Activated CD8-positive, alpha-beta memory T cell treated with anti-CD3 and anti-CD28 coated beads, Interleukin-2, amount 50 U/mL, for 24 hours (primary cell): Measurements from ENCODE around the gene CDK2.

Experiments used
- DNase-seq: peaks from one replicate; pipeline ENCODE4 v3.0.0-alpha.2; 2020; ENCODE audit errors: extremely low read depth

CDK2 gene

GRCh38 chr12:56013482-56013881 lies 46.9 kb downstream of the CDK2 start:
- no peak for DNase-seq

DNA sequence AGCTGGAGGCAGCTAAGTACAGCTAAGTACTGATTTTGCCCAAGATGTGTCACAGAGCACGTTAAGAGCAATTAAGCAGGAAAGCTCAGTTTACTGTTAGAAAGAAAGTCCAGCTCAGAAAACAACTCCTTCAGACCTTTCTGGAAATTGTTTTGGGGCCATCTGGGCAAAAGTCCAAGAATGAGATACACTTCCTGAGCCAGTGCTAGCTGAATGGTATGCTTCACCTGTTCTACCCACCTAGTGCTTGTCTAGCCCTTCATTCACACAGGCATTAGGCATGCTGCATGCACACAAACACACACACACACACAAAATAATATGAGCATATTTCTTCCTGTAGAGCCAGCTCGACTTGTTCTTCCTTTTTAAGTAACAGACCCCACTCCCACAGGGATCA lies 47.6 kb downstream of the CDK2 start:
- no peak for DNase-seq

GRCh38 chr12:56017181-56017580 lies 50.6 kb downstream of the CDK2 start:
- DNase-seq, result no peak

DNA sequence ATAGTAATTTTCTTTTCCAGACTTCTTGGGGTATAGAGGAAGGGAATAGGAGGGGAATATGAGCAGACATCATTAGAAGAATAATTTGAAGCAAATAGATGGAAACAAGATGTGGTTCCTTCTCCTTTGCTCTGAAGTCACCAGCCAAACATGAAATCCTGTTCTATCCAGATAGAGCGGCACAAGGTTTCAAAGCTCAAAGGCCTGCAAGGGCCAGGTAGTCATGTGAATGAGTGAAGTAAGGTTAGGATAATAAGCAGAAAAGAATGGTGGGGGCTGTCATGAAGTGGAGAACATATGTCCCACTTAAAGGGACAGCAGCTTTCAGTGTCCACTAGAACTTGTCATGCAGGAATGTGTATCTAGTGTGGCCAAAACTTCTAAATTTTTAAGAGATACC lies 51.7 kb downstream of the CDK2 start:
- no peak for DNase-seq

- no peak for DNase-seq
These were observed 54.0 kb downstream of the CDK2 start, which contains the start of gene IKZF4 for GRCh38 chr12:56020423-56021184. TSS of gene IKZF4 (plus strand) at chr12:56021043. CDS start at chr12:56021494, 451 bp downstream.

DNA sequence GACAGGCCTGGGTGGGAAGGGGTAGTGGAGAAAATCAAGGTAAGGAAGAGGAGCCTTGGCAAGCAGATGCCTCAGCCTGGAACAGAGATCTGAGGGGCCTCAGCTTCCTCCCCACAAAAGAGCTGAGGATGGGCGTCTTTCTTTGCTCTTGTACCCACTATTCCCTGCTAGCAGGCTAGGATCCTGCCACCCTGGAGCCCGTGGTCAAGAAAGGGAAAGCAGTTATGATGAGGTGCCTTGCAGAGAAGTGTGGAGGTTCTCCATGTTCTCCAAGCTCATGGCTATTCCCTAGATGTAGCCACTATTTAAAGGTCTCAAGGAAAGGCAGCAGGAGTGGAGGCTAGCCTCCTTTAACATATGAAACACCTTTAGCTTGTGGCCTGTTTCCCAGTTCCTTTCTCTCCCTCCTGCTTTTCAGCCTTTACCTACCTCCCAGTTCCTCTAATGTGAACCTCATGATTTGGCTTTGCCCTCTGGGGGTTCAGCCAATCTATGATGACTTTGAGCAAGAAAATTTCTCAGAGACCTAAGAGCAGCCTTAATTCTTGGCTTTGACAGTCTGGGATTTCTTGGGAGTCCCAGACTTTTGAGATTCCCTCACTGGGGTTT lies 55.4 kb downstream of the CDK2 start:
- DNase-seq, result no peak
